NCI-H1417 treated with DMSO at 0.1 percent for 48 hours (cell line): Measurements from ENCODE around the gene MR1.
"Not testable (repeated sequence)": the region's sequence is repeated elsewhere in the genome, so short reads cannot be mapped to it uniquely, and the experiment has no call there.

ENCODE experiments used
- DNase-seq: peaks from one replicate; lab custom pipeline; 2025; lab: John Stamatoyannopoulos, UW

Gene MR1

GRCh38 chr1:181032535-181032934, 1.2 kb upstream of the MR1 start:
- no peak for DNase-seq

GRCh38 chr1:181033128-181033798, 520 bp upstream of the MR1 start:
- DNase-seq: no peak

DNA sequence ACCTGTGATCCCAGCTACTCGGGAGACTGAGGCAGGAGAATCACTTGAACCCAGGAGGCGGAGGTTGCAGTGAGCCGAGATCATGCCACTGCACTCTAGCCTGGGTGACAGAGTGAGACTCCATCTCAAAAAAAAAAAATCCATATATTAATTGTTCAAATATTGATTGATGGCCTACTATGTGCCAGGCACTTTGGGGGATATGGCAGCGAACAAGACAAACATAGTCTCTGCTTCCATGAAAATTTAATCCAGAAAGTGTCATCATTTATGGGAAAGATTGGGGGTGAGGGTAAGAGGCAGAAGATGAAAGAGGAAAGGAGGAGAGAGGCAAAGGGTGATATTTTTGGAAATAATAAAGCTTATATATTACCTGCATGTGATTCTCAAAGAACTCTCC, 1.4 kb downstream of the MR1 start:
- not testable (repeated sequence) for DNase-seq

DNA sequence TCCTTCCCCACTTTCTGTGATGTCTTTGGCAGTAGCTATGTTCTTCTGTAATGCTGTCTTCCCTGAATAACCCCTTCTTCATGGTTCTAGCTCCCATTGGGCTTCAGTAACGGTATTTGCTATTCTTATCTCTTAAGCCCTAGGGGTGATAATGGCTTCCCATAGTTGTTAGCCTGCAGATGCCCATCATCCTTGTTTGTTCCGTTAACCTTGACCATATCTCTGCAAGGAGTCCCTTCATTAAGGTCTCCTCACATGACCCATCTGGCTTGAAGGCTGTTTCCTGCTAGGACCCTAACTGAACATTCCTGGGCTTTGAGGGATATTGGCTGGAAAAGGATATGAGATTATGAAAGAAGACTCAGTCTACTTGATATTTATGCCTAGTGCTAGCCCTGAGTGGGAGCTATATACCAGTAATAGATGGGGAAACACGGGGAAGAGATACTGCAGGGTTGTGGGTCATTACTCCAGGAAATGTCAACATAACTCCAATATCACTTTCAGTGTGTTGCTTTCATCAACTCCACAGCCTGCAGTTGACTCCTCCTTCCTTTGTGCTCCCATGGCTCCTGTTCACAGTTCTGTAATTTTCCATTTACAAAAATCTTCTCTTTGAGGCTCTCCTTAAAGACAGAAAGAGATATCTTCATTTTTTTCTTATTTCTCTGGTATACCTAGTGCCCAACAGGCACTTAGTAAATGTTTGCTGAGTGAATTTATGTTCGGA, 2.5 kb downstream of the MR1 start:
- DNase-seq: no peak

GRCh38 chr1:181037386-181037785, 3.6 kb downstream of the MR1 start:
- no peak for DNase-seq

DNA sequence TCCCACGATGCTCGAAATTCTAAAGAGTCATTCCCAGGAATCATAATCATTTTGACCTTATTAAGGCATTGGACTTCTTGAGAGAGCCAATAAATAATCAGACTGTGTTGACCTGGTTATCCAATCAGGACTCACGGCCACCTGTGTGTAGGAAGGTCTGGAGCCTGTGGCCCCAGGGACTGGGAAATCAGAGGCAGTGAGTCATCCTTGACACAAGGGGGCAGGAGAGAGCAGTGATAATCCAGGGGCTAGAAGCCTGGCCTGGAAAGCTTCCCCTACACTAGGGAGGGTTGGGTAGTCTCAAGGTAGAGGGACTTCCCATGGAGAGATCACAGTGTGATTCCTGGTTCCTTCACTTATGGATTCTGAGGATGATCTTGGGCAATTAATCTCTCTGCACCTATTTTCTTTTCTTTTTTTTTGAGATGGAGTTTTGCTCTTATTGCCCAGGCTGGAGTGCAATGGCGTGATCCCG, 4.7 kb downstream of the MR1 start:
- DNase-seq: no peak

- no peak for DNase-seq
Observed at GRCh38 chr1:181040284-181040865, 6.6 kb downstream of the MR1 start.

DNA sequence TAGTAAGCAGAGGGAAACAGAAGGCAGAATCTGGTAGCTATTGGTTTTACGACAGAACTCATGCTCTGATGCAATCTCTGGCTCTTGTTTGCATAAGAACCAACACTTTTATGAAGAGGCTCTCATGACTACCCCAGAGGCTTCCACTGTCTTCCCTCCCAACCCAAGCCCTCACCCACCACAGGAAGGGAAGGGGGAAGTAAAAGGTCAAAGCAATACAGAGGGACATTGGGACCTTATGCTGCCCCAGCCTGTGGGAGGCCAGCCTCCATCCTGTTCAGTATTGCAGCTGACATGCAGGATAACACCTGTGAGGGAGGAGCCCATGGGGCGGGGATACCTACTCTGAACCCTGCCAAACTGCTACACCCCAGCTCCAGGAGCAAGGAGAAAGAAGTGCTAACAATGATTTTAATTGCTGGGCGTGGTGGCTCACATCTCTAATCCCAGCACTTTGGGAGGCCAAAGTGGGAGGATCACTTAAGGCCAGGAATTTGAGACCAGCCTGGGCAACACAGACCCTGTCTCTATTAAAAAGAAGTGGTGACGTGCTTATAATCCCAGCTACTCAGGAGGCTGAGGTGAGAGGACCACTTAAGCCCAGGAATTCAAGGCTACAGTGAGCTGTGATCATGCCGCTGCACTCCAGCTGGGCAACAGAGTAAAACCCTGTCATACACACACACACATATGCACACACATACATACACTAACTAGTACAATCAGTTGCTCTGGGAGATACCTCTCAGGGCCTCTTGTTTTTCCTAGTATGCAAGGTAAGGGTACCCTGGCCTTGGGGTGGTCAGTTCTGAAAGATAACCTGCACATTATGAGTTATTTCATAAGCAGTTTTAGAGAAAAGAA, 9.5 kb downstream of the MR1 start:
- DNase-seq: no peak

DNA sequence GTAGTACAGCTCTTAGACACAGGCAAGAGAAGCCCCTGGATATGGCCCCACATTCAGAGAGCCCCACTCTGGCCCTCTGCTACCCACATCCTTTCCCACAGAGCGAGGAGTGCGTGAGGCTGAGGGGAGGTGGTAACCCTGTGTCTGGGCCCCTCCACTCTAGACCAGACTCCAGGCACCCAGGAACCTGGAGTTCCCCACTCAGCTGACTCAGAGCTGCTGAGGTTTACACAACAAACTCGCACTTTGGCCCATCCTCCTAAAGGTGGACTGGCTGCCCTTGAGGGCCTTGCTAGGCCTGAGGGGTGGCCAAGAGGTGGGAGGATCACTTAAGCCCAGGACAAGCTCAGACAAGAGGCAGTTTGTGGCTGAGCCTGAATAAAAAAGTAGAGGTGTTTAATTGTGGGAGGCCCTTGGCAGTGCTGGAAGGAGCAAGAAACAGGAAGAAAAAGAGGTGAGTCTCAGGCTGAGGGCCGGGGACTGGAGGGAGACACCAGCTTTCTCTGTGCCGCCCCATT, 10.7 kb downstream of the MR1 start:
- DNase-seq: no peak

GRCh38 chr1:181045946-181046345, 12.2 kb downstream of the MR1 start:
- not testable (repeated sequence) for DNase-seq

DNA sequence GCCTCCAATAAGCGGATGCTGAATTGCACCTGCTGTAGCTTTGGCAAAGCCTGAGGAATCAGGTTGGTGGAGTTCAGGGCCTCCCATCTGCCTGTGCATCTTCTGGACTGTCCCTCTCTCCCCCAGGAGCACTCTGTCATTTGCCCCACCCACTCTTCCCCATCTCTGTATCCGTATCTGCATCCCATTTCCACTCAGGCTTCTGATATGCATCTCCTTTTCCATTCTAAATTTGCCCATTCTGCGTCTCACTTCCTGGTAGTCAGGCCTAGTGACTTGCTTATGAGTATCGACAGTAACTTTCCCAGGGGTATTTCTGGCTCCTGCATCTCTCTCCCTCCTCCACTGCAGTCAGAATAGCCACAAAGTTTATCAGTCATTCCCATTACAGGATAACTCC, 15.6 kb downstream of the MR1 start:
- DNase-seq: no peak

DNA sequence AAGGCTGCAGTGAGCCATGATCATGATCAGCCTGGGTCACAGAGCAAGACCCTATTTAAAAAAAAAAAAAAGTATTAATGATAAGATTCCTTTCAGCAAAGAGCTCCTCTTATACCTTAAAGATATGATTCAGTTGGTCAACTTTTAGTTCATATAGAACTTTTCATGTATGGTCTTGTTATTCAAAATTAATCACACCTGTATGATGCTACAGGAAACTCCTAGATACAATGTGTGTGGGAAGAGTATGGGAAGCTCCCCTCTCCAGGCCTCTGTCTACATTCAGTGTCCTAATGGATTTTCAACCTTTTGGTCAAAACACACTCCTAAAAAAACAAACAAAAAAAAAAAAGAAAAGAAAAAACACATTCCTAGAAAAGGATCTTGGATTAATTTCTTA, 17.1 kb downstream of the MR1 start:
- DNase-seq: no peak

- no peak for DNase-seq
Observed at GRCh38 chr1:181056560-181056959, 22.8 kb downstream of the MR1 start.

DNA sequence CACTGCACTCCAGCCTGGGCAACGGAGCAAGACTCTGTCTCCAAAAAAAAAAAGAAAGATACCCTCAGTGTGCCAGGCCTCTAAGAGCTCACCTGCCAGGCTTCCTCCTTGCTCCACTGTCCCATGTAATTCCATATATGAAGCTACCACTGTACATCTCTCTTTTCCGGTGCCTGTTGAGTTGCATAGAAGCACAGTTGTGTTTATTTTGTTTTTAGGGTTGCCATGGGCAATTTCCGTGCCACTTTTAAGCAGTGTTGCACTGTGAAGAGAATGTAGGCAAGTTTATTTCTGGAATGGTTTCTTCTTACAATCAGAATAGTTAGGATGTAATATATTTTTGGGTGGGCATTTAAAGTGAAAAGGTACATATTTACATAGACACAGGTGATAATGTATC, 23.3 kb downstream of the MR1 start:
- no peak for DNase-seq

- DNase-seq: no peak
Observed at GRCh38 chr1:181059435-181059834, 25.7 kb downstream of the MR1 start.

DNA sequence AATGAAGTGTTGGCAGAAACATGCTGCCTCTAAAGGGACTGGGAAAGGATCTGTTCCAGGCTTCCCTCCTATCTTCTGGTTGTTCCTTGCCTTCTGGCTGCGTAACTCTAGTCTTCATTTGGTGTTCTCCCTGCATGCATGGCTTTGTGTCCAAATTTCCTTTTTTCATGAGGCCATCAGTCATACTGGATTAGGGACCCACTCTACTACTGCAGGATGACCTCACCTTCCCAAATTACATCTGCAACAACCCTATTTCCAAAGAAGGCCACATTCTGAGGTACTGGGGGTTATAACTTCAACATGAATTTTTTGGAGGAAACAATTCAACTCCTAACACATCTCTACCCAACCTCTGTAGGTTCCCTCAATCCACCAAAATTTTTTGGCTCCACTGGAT, 26.3 kb downstream of the MR1 start:
- no peak for DNase-seq

GRCh38 chr1:181060947-181061346, 27.2 kb downstream of the MR1 start:
- DNase-seq: not testable (repeated sequence)

- no peak for DNase-seq
Observed at GRCh38 chr1:181061487-181061886, 27.7 kb downstream of the MR1 start.

DNA sequence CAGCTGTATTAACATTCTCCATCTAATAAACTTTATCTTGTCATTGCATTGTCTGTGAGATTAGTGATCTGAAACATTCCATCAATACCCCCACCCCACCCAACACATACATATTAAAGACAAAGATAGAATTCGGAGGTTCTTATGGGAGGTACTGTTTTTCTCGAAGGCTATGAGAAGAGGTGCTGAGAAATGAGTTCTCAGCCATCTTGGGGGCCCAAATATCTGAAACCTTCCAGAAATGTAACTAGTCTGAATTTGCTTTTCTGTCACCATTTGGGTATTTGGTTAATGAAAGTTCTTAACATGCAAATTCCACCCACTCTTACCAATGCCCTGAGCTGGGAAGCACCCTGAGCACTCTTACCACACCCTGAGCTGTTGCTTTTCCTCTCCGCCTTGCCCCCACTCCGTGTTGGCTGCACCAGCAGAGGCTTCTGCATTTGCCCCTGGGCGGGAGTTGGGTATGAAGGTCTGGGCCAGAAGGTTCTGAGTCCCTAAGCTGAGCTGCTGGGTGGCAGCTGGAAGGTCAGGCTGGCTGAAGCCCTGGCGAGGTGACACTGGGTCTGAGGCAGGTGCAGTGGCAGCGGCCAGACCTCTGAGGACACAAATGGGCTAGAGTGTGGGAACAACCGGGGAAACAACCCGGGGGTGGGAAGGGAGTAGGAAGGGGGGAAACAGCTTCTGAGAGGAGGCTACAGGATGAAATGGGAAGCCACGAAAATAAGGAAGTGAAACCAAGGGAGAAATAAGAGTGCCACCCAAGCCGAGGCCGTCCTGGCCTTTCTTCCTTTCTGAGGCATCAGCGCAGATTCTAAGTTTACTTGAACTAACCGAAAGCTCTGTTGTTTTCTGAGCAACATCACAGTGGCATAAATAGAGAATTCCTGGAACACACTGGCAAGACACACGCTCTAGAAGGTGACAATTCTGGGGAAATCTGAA, 28.4 kb downstream of the MR1 start:
- DNase-seq: no peak

- DNase-seq: no peak
Observed at GRCh38 chr1:181062836-181063428, 29.1 kb downstream of the MR1 start.
